Measurements from ENCODE around the gene SMIM28.
"Not testable (repeated sequence)": the region's sequence is repeated elsewhere in the genome, so short reads cannot be mapped to it uniquely, and the experiment has no call there.

SMIM28 gene

DNA sequence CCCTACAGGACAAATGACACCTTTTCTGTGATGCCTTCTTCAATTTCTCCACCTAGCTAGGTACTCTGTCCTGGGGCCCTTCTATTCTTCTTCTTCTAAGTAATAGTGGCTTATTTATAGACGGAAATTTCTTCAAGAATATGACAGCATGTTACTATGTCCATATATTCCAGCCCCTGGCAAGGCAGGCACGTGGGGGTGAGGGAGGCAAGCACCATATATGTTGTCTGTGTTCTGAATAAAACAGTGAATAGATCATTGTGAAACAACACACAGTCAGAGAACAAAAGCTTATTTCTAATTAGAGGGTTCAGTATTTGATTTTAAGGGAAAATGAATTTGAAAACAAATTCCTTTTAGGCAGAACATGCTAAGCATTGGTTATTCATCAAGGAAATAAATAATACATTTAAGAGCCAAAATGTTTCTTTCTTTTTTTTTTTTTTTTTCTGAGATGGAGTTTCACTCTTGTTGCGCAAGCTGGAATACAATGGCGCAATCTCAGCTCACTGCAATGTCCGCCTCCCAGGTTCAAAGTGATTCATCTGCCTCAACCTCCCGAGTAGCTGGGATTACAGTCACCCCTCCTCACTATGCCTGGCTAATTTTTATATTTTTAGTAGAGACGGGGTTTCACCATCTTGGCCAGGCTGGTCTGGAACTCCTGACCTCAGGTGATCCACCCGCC, 32.5 kb downstream of the SMIM28 start:
- no peak for DNase-seq

DNA sequence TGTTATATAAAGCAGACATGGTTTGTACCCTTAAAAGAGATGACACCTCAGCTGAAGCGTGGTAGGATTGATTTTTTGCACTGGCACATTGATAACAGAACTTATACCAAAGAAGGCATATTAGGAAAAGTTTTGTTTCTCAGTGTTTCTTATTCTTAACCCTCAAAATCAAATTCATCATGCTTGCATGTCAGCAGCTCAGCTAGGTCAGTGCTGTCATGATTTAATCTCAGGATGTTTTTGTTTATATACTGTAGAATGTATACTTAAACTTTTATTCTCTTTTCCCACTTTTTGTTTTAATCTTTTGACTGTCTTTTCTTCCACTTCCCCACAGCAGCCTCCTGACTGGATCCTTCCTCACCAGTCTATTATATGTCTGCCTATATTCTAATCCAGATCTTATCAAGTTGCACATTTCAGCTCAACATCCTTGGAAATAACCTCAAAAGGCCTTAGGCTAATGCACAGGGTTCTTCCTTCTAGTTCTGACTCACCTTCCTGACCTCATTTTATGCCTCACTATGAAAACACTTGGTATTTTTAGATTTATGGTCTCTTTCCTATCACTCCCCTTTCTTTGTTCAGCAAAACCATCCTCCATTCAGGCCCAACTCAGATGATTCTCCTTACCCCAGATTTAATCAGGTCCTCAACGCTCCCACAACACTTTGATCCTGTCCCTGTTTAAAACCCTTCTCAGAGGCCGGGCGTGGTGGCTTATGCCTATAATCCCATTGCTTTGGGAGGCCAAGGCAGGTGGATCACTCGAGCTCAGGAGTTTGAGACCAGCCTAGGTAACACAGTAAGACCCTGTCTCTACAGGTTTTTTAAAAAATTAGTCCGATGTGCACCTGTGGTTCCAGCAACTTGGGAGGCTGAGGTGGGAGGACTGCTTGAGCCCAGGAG, 33.5 kb downstream of the SMIM28 start:
- DNase-seq = no peak

DNA sequence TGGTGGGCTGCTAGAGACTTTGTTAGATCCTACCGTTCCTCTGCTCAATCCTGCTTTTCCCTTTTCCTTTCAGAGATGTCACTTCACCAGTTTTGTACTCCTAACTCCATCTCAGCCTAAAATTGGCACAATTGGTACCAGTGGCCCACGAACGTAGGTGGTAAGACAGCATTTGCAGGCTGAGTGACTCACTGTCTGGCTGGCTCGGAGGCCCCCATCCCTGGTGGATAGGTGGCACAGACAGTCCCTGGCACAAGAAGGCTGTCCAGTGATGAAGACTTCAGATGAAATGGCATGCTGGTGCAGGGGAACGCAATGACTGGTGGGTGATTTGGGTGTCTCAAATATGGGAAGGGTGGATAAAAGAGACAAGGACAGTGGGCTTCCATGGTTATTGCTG, 37.4 kb downstream of the SMIM28 start:
- no peak for DNase-seq

DNA sequence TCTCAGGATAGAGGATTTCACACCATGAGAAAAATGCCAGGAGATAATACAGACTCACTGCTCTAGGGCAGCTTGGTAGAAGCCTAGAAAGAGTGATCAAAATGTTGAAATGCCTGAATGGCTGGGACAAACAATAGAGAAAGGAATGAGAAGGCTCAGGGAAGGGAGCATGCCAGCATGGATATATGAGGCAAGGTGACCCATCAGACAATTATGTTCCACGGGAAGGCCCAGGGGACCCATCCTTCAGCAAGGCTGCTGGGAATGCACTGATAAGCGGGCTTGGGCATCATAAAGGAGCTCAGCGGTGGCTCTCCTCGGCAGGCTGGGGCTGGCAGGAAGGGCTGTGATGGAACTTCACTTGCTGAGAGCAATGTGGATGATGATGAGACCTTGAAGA, 38.5 kb downstream of the SMIM28 start:
- no peak for DNase-seq

DNA sequence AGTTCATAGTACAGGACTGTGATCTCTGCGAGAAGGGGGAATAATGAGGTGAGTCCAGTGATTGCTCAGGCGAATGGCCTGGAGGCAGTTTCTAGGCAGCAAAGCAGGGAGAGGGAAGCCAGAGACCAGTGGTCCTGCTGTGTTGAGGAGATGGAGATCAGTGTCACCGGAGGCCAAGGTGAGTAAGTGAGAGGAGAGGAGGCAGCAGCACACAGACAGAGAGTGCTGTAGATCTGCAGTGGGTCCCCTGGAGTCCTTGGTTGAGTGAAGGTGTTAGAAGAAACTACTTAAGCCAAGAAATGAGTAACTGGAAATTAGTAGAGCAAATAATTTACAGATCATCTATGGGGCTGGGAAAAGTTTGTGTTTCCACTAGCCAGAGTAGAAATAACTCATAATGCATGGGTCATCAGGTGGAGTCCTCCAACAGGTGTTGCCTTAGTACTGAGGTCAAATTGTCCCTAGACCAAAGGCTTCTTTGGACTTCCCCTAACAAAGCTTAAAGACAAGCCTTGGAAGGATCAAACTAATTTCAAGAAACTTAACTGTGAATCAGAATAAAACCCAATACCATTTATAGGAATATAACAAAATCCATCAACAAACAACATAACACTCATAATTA, 39.9 kb downstream of the SMIM28 start:
- DNase-seq = no peak

DNA sequence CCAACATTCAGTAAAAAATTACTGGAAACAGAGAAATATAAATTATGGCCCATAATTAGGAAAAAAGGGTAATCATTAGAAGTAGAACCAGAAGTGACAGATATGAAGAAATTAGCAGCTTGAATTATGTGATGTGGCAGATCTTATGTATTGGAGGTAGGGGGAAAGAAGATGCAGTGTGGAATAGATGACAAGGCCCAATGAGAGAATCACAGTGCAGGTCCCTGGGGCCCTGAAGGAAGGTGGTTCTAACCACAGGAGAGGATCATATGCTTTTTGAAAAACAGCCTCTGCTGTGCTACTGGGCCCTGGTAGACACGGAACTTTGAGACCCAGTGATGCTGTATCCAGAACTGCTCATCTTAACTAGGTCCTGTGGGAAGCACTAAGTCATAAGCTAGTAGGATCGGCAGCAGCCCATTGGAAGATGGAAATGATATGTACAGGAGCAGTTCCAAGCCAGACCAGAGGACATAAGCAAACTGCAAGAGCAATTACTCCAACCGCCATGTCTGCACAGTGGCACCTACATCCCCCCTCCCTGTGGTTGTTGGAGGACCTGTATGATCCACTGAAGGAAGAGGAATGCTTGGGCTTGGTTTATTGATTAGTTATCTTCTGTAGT, 40.5 kb downstream of the SMIM28 start:
- no peak for DNase-seq

DNA sequence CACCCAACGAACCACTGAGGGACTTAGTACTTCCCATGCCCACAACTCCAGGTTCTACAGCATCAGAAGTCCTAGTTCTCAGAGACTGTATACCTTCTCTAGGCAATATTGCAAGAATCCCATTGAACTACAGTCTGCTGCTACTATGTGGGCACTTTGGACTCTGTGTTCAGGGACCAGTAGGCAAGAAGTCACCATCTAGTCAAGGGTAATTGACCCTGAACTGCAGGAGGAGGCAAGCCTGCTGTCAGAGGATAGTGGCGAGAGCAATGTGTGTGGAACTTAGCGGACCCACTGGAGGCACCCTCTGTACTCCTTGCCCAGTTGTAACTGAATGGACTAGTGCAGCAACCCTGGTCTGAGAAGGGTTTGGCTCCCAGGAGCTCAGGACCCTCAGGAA, 42.1 kb downstream of the SMIM28 start:
- no peak for DNase-seq

DNA sequence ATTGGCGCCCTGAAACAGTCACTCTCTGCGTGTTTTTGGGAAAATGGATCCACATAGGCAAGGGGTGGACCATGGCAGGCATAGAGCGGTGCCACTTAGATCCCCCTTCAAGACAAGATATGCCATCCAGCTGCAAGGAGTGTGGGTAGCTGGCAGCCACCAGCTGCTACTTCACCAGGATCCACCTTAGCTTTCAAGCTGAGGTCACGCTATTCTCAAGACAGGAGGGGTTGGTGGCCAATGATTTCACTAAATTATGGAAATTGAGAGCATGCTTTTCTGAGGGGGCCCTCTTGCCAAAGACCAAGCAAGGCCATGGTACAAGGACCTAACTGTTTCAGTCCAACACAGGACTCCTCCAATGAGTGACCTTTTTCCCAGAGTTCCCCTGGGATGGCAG, 42.7 kb downstream of the SMIM28 start:
- no peak for DNase-seq

DNA sequence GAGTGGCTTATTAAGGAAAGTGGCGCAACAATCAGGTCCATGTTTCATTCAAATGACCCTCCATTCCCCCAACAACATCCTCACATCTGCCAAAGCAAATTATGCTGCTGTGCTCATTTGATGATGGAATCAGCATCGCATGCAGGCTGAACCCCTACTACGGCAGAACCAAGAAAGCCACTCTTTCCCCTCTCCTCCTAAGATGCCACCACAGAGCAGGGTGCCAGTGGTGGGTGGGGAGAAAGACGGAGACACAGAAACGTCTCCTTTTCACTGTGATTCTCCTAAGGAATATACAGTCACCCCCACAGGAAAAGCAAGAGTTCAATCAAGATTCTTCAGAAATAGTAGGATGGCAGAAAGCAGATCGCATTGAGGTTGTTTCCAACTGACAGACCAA, 43.4 kb downstream of the SMIM28 start:
- DNase-seq = no peak

DNA sequence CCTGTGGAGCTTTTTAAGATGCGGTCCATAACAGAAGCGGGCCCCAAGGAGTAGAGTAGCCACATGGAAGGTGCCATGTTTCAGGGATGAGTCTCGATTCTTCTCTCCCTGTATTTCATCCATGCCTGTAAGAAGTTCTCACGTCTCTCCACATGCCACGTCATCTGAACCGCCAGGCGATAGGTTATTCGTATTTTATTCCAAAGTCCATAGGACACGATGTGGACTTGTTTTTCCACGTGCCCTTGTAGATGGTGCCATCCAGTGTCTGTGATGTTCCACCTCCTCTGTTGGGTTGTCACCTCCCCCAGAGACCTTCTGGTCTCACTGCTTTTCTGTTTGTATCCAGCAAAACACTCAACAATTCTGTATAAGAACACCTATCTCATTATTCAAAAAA, 43.9 kb downstream of the SMIM28 start:
- DNase-seq = no peak

DNA sequence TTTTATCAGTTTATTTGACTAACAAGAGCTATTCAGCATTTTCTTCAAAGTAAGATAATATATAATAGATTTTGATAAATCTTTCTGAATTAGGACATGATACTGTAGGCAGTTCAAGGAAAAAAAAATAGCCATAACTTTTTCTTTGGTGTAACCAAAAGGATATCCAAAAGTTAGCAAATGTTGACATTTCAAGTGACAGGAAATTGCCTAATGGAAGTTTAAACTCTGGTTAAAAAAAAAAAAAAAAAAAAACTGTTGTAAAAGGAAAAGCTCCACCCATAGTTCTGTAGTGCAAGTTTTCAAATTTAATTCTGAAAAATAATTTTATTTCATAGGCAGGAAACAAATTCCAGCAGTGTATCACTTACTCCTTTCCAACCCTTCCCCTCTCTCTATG, 45.2 kb downstream of the SMIM28 start:
- no peak for DNase-seq

DNA sequence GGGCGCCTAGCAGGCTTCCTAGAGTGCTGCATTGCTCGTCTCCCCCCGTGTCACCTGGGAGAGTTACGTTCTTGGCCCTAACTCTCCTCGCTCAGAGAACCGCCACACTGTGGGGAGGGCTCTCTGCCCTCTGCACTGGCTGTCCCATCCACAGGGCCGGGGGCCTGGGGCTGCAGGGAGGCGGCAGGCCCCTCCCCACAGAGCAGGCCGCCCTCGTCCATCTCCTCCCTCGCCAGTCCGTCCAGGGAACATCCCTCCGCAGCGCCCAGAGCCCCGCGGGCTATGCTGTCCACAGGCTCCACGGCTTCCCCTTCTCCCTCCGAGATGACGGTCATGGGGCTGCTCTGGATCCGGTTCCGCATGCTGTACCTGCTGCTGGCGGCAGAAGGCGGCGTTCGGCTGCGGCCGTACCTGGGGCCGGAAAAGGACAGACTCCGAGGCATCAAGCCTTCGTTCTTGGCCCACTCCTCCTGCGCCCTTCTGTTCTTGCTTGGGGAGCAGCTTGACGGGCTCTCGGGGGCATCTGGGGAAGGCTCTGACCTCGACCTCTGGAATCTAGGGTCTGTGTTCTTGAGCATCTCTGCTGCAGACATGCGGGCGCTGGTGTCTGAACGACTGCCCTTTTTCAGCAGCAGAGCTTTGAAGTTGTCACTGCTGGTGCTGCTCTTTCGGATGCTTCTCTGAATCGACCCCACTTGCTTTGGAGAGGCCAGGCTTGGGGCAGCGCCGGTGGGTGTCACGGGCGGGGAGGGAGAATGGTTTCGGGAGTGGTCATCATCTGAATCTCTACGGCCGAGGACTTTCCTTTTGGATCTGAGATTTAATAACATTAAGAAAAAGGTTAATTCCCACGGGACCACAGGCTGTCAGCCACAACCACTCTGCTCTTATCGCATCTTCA, 46.5 kb downstream of the SMIM28 start:
- no peak for DNase-seq

DNA sequence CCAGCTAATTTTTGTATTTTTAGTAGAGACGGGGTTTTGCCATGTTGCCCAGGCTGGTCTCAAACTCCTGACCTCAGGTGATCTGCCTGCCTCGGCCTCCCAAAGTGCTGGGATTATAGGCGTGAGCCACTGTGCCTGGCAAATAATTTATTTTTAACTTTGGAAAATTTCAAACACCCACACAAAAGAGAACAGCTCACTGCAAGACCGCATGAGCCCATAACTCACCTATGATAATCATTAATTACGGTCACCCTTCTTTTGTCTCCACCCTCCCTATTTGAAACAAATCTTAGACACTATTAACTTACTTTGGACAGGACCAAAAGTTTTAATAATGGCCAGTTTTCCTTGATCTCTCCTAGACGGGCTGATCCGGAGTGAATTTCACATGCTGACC, 47.6 kb downstream of the SMIM28 start:
- DNase-seq = not testable (repeated sequence)

DNA sequence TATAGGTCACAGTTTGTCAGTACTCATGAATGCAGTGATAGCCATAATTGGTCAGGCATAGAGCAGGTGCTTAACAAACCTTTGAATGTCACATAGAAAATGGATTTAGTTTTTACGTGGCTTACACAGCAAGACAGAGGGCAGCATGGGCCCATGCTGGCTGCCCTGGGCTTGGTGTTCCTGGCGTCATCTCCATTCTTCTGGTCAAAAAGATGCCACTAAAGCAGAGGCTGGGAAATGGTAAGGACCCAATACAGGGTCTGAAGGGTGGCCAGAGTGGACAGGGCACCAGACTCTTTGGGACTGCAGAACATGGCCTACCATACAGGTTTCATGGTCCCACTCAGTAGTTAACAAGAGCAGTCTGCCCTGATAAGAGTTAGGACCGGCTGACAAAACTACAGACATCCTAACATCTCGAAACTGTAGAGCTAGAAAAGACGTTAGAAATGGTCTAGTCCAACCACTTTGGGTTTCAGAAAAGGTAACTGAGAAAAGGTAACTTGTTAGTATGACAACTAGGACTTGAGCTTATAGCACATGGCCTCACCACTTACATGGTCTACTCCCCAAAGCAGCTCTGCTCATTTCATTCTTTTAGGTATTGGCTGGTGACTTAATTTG, 48.9 kb downstream of the SMIM28 start:
- DNase-seq = no peak

DNA sequence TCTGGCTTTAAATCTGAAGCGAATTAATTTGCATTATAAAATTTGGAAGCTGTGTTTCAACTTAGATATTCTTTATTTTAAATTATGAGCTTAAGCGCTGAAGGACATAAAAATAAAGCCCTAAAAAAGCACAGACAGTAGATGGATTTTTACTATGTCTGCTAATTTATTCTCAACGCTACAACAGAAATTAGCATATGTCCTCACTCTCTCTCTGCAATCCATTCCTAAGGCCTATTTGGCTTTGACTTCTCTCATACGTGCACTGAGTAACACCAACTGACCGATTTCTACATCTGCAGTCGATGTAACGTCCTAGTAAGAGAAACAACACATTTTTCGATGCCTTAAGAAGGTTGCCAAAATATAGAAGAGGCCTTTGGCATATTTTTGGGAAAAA, 50.0 kb downstream of the SMIM28 start:
- DNase-seq = no peak

DNA sequence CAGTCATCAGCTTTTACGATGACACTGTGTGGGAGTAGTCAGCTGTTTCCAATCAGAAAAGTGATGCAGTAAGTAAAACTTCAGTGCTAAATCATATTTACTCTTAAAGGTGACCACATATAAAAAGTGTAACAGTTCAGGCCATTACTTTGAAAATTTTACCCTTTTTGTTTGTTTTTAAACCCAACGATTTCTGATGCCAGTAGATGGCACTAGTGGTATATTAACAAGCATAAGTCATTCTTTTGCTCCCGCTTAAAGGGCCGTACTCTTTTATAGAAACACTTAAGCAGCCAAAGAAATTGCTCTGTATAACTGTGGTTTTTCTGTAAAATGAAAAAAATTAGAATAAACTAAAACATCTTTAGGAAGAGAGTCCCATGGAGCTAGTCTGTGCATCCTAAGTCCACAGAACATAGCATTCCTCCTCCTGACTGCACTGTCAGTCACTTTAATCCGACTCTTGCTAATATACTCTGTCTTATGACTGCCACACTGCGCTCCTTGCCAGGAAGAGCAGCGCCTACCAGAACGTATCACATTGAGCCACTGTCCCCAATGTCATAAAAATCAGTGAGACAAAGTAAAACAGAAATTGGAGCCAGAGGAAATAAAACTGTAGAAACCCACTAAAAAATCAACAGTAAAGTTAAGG, 51.4 kb downstream of the SMIM28 start:
- peak; percentile 67 for DNase-seq

DNA sequence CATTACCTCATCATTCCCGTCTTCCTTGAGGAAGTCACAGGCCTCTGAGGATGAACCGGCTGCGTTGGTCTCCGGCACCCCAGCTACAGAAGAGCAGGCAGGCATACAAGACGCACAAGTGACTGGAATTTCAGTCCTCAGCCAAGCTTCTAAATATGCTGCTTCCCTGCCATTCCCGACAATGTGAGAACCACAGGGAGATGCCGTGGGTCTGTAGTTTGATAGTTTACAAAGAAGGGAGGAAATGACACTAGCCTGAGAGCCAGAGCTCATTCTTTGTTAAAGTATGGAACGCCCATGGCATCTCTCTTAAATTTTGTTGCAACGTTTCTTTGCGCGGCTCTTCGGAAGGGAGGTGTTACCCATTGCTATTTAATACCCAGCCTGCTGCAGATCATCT, 52.1 kb downstream of the SMIM28 start:
- DNase-seq = no peak

DNA sequence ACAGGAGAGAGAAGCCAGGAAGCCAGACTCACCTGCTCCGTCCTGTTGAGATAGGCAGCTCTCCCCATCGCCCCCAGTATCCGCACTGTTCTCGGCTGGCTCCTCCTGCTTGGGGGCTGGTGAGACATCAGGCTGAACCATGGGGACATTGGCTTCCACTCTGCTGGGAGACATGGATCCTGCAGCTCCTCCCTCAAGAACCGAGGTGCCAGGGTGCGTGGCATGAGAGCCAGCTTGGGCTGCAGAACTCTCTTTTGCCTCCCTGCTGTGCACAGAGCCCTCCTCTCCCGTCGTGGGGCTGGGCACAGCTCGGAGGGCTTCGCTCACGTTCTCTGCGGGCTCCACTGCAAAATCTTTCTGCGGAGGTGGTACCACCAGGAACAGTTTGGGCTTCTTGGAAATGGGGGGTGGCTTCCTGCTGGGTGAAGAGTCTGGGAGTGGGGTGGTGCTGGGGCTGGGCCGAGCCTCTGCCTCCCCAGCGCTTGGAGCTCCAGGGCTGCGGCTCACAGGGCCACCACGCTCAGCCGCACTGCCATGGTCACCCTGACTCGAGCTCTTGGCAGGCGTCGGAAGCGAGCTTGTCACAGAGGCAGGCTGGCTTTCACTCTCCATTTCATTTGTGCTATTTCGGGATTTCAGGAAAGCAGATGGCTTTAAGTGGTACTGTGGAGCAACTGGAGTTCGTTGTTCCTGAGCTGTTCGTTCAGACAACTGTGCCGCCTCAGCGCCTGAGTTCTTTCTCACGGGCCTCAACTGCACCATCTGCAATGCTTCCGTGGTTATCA, 52.8 kb downstream of the SMIM28 start:
- no peak for DNase-seq

DNA sequence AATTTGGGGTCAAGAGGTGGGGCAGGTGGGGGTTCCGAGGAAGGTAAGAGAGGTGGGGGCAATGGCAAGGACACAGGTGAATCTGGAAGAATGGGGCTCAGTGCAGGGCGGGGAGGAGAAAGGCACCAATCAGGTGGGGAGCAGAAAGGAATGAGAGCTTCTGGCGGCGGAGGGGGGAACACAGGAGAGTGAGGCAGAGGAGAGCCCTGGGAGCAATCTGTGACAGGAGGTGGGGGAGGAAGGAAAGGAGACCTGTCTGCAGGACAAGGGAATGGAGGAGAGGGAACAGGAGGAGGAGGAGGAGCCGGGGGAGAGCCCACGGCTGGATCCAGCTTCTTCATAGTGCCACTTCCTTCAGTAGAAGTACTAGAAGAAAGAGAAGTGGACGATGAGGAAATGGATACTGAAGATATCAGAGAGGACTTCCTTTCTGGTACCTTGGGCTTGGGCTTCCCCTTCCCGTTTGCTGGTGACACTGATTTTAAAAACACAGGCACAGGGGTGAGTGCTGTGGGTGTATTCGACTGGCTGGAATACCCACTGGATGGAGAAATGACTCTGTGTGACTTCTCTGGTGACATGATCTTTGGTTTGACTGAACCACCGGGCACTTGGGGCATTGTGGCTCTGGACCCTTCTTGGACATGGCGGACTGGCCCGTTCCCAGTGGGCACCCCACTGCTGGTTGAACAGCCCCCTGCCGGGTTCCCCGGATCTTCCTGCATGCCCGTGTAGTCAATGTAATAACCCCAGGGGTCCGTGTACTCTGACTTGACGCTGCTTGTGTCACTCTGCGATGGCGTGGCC, 53.8 kb downstream of the SMIM28 start:
- no peak for DNase-seq

DNA sequence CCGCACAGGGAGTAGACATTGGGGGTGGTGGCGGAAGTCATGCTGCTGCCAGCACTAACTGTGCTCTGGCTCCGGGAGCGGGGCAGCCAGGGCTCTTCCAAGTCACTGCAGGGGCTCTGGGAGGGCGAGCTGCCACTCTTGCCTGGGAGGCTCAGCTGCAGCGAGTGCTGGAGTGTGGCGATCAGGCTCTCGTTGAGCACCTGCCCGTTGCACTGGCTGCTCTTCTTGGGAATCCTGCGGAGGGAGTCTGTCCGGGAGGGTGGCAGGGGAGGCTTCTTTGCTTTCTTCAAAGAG, 54.3 kb downstream of the SMIM28 start:
- no peak for DNase-seq
